HG02571 (cell line): ENCODE measurements around the gene TMCC1.
"Not testable (repeated sequence)": the region's sequence is repeated elsewhere in the genome, so short reads cannot be mapped to it uniquely, and the experiment has no call there.

ENCODE experiments used
- ATAC-seq: cut with Tn5 transposase; IDR thresholded peaks from one replicate; pipeline ENCODE4 v1.9.1; 2021; ENCODE audit warnings: mild to moderate bottlenecking, moderate library complexity; ENCODE audit not compliant: unreplicated experiment

The TMCC1 gene

DNA sequence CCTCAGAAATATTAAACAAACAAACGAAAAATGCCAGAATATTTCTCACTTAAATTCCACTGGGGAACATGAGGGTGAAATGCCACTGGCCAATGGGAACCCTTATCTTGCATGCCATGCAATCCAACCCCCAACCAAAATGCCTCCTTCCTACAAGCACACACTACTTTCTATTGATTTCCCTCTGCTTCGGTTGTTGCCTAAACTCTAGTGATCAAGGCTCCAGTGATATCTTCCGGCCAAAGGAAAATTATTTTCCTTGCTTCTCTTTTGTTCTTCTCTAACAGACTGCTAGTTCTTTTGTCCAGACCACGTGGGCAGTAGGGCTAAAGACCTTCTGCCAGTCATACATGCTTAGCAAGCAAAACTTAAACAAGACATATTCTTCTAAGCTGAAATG lies 115.7 kb downstream of the TMCC1 start:
- no peak for ATAC-seq

DNA sequence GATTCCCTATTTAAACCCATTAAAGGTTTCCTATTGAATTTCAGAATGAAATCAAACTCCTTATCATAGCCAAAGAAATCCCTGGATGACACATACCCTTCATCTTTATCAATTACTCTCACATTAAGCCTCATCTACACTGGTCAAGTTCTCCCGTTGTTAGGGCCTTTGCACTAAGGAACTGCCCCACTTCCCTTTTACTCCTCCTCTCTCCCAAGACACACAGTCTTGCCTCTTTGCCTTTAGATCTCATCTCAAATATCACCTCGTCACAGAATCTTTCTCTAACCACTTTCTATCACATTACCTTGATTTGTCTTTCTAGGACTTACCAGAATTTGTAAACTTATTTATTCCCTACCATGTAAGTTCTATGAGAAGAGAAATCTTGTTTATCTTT lies 117.6 kb downstream of the TMCC1 start:
- ATAC-seq: no peak

DNA sequence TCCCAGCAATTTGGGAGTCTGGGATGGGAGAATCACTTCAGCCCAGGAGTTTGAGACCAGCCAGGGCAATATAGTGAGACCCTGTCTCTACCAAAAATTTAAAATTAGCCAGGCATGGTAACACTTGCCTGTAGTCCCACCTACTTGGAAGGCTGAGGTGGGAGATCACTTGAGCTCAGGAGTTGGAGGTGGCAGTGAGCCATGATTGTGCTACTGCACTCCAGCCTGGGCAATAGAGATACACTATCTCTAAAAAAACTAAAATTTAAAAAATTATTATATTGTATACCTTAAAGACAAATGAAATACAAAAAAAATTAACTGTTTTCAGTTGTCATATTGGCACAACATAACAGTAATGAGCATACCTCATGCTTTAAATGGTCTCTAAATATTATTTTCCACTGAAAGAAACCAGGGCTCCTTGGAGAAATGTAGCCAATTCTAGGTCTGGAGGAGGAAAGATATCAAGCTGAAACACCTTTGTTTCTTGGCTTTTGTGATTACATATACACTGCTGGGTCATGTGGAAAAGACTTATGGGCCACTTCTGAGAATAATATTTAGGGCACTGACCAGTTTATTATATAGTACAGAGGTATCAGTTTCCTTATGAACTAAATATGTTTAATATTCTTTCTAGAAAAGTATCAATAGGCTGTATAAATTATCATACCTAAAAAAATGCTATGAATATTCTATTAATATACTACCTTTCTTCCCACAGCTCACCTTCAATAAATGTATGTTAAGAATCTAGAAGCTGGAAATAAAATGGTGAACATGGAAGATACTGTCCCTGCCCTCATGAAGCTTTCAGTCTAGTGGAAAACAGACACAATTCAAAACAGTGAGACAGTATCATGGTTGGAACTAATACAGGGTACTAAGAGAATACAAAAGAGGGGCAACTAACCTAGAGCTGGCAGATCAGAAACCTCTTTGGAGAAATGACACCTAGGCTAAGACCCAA lies 119.5 kb downstream of the TMCC1 start:
- ATAC-seq: no peak

DNA sequence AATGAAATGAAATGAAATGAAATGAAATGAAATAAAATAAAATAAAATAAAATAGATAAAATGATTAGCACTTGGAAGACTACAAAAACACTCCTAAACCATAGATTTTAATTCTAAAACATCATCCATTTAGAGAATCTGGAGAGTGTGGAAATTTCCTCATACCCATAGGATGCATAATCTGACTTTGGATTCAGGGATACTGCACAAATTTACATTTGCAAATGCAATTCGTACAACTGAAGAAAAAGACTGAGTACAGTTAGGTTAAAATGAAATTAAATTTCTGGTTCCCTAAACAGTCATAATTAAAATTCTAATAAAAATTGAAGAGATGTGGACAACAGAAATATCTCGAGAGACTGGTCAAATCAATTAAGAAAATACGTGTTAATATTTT lies 122.9 kb downstream of the TMCC1 start:
- no peak for ATAC-seq

DNA sequence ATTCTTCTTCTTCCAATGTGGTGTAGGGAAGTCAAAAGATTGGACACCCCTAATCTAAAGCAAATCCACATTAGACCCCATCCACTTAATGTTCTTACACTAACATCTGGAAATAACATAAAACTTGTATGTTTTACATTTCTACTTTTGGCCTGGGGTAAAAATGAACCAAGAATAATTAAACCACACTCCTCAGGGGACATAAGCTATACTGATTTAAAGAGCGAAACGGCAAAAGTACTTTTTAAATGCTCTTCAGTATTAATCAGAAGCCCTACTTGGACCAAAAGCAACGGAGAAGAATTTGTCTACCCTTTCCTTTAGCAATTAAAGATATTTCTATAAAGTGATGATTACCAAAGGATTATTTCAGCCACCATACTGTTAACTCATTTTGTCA lies 123.9 kb downstream of the TMCC1 start:
- ATAC-seq: no peak

DNA sequence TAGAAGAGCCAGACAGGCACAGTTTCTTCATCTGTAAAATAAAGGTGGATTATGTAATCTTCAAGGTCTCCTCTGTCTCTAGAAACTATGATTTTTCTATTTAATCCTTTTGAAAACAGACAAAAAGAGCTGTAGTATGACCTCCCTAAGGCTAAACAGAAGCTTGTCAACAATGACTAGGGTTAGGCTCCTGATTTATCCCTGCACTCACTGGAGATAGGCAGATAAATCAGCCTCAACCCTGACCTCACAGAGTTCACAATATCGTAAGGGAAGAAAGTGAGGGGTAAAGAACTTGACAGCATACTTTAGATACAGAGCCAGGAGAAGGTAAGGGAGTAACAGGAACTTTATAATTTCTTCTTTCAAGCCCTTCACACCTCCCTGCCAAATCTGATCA lies 124.8 kb downstream of the TMCC1 start:
- ATAC-seq: no peak

DNA sequence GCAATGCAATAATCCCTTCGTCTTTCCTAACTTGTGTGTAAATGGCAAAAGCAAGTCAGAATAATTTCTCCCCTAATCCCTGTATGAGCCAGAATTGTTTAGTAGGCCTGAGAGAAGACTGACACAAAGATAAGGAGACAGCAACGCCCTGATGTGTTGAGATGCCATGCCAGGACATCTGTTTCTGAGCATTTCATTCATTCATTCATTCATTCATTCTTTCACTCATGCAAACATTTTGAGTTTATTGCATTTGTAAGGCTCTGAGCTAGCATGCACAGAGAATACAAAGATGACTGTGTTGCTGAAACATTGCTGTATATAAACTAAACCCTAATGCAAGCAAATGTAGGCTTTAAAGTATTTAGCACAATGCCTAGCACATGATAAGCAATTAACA lies 127.4 kb downstream of the TMCC1 start:
- ATAC-seq: no peak

DNA sequence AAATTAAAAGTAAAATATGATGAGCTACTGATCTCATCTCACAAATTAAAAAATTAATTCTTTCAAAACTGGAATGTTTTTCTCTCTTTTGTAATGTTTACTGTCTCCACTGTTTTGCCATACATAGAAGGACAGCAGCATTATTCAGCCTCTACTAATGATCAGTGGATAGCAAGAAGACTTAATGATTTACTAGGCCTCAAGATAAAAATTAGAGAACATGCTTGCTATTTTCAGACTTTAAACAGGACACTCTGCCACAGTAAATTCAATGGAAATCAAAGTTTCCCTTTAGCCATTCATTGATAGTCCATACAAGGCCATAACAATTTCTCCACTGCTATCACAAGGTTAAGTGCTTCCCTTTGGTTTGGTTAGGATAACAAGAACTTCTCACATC lies 129.4 kb downstream of the TMCC1 start:
- ATAC-seq: no peak

DNA sequence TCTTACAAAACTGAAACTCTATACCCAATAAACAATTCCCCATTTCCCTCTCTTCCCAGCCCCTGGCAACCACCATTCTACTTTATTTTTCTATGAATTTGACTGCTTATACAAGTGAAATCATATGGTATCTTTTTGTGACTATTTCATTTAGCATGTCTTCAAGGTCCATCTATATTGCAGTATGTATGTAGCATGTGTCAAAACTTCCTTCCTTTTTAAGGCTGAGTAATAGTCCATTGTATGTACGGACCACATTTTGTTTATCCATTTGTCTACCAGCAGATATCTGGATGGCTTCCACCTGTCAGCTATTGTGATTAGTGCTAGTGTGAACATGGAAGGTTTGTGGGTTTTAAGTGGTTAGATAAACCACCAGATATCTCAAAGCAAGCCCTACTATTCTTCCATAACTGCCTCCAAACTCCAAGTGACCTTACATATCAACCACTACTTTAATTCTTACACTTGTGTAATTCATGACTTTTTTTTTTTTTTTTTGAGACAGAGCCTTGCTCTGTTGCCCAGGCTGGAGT lies 134.7 kb downstream of the TMCC1 start:
- ATAC-seq: no peak

DNA sequence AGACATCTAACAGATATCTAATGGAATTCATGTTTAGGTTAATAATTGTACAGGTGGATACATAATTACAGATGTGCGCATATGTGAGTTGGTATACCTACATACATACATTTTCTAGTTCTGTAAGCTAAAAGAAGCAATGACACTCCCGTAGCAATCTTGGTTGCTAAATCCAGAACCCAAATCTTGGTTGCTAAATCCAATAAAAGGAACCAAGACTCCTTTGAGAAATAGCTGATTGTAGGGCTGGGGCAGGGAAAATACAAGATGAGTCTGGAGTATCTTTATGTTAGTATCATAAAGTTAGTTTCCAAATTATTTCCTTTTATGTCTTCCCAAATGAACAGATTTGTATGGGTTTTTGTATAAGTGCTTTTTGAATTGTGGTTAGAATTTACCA lies 135.2 kb downstream of the TMCC1 start:
- no peak for ATAC-seq

DNA sequence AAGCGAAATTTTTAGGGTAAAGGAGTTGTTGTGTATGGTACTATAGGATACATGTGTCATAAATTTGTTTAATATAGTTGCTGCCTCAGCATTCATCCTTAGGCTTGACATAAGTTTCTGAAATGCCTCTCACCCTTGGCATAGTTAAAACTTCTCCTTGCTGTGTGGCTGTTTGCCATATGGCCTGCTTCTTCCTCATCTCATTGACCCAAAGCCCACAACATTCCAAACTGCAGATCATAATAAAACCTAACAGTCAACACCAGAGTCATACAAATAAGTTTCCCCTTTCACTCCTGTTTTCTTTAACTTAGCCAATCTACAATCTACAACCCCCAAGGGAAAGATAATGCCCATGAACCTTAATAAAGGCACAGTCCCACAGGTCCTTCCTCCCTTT lies 136.6 kb downstream of the TMCC1 start:
- ATAC-seq: no peak

DNA sequence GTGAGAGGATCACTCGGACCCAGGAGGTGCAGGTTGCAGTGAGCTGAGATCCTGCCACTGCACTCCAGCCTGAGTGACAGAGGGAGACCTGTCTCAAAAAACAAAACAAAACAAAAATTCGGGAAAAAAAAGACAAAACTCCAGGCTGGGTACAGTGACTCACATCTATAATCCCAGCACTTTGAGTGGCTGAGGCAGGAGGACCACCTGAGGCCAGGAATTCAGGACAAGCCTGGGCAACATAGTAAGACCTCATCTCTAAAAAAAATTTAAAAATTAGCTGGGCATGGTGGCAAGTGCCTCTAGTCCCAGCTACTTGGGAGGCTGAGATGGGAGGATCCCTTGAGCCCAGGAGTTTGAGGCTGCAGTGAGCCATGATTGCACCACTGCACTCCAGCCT lies 142.4 kb downstream of the TMCC1 start:
- not testable (repeated sequence) for ATAC-seq

DNA sequence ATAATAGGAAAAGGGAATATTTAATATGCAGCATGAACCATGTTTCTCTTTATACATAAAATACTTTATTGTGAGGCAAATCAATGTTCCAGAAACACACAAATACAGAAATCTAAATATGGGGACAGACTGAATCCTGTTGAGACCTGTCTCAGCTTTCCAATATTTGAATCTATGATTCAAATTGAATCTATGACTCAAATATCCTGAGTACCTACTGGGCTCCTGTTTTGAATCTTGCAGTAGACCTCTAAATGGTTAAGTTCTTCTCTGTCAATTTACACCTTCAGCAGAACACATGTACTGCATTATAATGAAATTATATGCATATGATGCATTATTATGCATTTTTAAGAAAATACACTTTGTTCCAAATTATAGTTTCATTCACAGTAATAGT lies 143.8 kb downstream of the TMCC1 start:
- ATAC-seq: no peak

DNA sequence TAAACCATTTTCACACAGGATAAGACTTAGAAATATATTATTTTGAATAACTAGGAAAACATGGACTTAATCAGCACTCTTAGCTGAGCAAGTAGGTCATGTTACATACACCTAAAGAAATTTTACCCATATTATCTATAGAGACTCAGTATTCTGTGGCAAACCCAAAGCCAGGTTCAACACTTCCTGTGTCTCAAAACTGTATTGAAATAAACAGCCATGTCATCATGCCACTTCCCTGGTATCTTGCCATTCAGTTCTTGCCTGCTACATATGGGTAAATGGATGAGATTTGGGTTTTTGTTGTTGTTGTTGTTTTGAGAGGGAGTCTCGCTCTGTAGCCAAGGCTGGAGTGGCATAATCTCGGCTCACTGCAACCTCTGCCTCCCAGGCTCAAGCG lies 145.5 kb downstream of the TMCC1 start:
- ATAC-seq: no peak

DNA sequence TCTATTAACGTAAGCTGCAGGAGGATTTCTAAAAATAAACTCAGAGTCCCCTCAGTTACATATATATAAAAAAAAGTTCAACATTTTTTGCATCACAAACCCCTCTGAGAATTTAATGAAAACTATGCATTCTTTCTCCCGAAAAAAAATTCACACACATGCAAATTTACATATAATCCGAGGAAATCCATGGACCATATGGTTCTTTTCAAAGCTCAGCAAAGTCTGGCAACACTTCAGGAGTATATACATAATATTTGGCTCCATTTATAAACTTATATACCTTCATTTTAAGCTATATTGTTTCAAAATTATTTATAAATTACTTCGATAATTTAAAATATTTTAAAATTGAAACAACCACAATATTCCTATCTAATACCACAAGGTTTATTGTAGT lies 146.4 kb downstream of the TMCC1 start:
- no peak for ATAC-seq

DNA sequence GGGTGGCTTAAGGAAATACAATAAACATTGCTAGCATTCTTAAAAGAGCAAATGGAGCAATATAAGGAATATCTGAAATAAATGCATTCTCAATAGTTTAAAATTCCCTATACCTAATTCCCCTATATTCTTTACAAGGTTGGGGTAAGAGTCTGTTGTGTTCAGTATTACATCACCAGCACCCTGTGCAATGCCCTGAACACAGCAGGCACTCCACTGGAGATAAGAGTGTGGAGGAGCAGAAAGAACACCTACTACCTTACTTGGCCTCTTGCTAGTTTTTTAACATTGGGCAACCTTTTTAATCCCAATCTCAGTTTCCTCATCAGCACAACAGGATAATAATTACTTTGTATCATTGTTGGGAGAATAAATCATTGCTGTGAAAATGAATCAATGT lies 146.9 kb downstream of the TMCC1 start:
- ATAC-seq: no peak

DNA sequence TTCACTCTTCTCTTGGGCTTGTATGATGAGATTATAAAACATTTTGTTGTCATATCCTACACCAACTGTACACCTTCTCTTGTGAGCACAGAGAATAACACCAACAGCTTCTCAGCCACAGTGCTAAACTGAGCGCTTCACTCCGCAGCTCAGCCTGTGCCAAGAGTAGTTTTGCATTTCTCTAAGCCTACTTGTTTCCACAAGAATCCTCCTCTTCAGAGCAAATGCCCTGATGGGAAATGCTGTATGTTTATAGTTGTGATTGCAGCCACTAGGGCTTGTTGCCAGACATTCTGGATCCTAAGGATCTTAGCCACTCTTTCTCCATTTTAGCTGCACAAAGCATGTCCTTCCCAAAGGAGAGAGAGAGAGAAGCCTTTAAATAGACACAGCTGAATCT lies 148.3 kb downstream of the TMCC1 start:
- ATAC-seq: no peak

DNA sequence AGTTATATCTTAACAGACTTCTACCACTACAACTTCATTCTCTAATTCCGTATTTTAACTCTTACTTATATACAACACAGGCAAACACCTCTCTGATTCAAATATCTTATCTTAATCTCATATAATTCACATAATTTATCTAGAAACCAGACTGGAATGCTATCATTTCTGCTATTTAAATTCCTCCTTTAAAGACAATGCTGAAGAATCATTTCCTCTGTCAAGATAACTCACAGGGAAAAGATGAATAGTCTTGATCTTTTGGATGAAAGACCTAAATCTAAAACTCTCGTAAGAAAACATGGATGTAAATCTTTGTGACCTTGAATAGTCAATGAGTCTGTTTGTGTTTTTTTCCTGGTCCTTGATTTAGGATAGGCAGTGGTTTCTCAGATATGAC lies 151.7 kb downstream of the TMCC1 start:
- ATAC-seq: no peak

DNA sequence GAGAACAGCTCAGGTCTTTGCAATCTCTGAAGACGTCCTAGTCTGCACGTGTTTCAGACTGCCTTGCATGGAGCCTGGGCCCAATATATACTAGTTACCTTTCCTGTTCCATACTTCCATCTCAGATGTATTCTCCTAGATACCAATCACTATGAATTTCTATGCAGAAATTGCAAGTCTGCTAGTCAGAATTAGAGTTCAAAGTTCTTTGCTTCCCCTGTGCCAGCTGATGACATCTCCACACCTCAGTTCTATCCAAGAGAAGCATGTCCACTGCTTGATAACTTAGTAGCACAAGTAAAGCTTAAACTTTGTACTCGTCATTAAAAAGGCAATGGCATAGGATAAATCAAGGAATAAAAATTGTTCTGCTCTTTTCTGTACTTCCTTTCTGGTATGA lies 153.4 kb downstream of the TMCC1 start:
- no peak for ATAC-seq

DNA sequence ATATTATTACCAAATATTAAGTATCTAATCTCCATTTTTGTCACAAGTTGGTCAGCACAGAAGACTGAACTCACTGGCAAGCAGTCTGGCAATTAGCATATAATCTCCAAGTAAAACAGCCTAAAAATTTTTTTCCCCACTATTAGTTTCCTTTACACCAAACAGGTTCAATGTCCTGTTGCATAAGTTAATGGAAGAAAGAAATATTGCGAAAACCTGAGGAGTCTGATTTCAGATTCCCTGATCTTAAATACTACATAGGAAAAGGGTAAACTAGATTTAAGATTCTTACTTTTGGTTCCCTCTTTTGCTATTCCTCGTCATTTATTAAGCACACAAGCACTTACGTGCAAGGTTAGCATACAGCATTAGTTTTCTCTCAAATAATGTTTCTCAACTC lies 153.9 kb downstream of the TMCC1 start:
- ATAC-seq: no peak

DNA sequence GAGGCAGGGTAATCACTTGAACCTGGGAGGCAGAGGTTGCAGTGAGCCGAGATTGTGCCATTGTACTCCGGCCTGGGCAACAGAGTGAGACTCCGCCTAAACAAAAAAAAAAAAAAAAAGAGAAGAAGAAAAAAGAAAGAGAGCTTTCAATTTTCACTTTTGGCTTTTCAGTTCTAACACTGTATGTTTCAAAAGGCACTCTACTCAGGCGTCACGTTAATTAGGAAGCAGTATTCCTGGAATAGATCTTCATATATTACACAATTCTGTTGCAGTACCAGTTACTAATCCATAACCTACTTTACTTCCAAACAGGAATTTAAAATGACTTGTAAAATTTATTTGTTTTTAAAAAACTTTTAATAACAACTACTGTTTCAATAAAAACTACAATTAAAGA lies 155.3 kb downstream of the TMCC1 start:
- no peak for ATAC-seq

DNA sequence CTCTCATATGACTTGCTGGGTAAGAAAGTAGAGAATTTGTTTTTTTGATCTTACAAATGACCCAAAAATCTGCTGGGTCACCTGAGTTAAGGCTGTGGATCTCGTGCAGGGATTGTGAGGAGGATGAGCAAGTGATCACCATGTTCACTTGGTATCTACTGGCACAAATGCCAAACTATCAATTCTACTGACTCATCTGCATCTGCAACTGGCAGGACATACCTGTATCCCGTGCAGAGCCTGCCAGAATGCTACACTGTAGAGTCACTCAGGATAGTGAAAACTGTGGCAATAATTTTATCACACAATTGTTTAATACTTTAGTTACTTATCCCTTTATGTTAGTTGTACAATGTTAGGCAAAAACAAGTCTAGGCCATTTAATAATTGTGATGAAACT lies 157.4 kb downstream of the TMCC1 start:
- no peak for ATAC-seq

DNA sequence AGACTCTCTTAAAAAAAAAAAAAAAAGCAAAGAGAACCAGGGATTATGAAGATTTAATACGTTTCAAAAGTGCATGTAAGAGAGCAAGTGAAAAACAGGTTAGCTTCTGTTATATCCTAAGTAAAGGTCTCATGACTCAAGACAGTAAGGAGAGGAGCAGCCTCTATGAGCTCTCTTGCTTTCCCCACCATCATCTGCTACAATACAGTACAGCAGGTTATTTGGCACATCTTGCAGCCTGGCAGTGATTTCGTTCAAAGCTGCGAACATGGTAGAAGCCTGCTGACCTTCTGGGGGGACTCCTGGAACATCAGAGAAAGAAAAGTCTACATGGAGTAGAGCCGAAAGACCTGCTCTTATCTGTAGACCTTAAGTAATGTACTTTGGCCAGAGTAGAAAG lies 157.9 kb downstream of the TMCC1 start:
- no peak for ATAC-seq
